Activated naive CD8-positive, alpha-beta T cell (primary cell): ENCODE results near the gene PRSS57.
A peak's percentile ranks its signal among the peaks of the same experiment; 100 is the strongest.
"Not testable (repeated sequence)": the region's sequence is repeated elsewhere in the genome, so short reads cannot be mapped to it uniquely, and the experiment has no call there.

Source experiments
- H3K27ac Mint-ChIP-seq: one replicate; pipeline ENCODE4 v1.8.0; 2021; ENCODE audit warnings: mixed read lengths
- H3K27me3 Mint-ChIP-seq: one replicate; pipeline ENCODE4 v1.8.0; 2021; ENCODE audit warnings: mixed read lengths
- H3K36me3 Mint-ChIP-seq: one replicate; pipeline ENCODE4 v1.8.0; 2021; ENCODE audit warnings: mixed read lengths
- H3K4me1 Mint-ChIP-seq: one replicate; pipeline ENCODE4 v1.8.0; 2021; ENCODE audit warnings: low read depth, mixed read lengths
- H3K4me3 Mint-ChIP-seq: one replicate; pipeline ENCODE4 v1.8.0; 2021; ENCODE audit warnings: mild to moderate bottlenecking, mixed read lengths
- H3K9me3 Mint-ChIP-seq: one replicate; pipeline ENCODE4 v1.8.0; 2021; ENCODE audit warnings: low read depth, mixed read lengths

PRSS57 gene

DNA sequence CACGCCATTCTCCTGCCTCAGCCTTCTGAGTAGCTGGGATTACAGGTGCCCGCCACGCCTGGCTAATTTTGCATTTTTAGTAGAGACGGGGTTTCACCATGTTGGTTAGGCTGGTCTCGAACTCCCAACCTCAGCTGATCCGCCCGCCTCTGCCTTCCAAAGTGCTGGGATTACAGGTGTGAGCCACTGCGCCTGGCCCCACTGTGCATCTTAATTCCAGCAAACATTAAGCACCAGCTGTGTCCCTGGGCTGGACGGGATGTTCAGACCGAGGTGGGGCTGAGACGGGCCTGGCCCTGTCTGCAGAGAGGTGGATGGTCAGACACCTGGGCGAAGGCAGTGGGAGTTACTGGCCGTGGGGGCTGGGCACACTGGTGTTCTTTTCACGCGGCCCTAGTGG lies 34.3 kb upstream of the PRSS57 start:
- not testable (repeated sequence) for H3K4me3 Mint-ChIP-seq, H3K27ac Mint-ChIP-seq, H3K4me1 Mint-ChIP-seq, H3K9me3 Mint-ChIP-seq, H3K27me3 Mint-ChIP-seq, H3K36me3 Mint-ChIP-seq

GRCh38 chr19:728011-728410 lies 32.8 kb upstream of the PRSS57 start:
- H3K4me3 Mint-ChIP-seq, result no peak overlapping the region
- no peak overlapping the region for H3K27ac Mint-ChIP-seq
- H3K4me1 Mint-ChIP-seq, result no peaks in the 10 kb centered on the region

GRCh38 chr19:726993-727956 lies 32.0 kb upstream of the PRSS57 start:
- no peaks in the 10 kb centered on the region for H3K4me1 Mint-ChIP-seq
- H3K9me3 Mint-ChIP-seq, result no peaks in the 10 kb centered on the region

More at GRCh38 chr19:728011-728410, 32.8 kb upstream of the PRSS57 start:
- H3K27me3 Mint-ChIP-seq, result no peaks in the 10 kb centered on the region
- no peaks in the 10 kb centered on the region for H3K36me3 Mint-ChIP-seq
- no peaks in the 10 kb centered on the region for H3K9me3 Mint-ChIP-seq

DNA sequence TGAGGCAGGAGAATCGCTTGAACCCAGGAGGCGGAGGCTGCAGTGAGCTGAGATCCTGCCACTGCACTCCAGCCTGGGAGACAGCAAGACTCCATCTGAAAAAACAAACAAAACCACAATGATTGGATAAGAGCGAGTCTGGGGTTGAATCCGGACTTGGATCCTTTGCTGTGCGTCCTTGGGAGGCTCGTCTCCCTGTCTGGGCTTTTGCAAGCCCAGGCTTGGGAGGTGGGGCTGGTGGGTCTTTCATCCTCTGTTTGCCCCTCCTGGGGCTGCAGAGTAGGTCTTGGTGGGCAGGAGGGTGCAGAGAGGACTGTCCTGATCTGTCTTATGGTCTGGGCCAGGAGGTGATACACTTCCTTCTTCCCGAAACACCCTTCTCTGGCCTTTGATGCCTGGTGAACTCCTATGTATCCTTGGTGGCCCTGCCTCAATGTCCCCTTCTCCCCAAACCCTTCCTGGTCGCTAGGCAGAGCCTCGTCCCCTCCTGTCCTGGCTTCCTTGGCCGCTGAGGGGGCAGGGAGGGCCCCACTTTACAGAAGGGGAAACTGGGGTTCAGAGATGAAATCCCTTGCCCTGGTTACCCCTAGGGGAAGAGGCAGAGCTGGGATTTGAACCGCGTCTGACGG lies 30.3 kb upstream of the PRSS57 start:
- H3K27ac Mint-ChIP-seq, result no peak overlapping the region
- H3K9me3 Mint-ChIP-seq, result no peaks in the 10 kb centered on the region
- no peaks in the 10 kb centered on the region for H3K4me1 Mint-ChIP-seq
- no peaks in the 10 kb centered on the region for H3K36me3 Mint-ChIP-seq
- H3K27me3 Mint-ChIP-seq, result no peaks in the 10 kb centered on the region
- no peak overlapping the region for H3K4me3 Mint-ChIP-seq

More at GRCh38 chr19:726993-727956, 32.0 kb upstream of the PRSS57 start:
- H3K27me3 Mint-ChIP-seq, result no peaks in the 10 kb centered on the region
- H3K4me3 Mint-ChIP-seq, result no peak overlapping the region
- H3K27ac Mint-ChIP-seq, result no peak overlapping the region
- H3K36me3 Mint-ChIP-seq, result no peaks in the 10 kb centered on the region

- Mint-ChIP-seq H3K9me3 (no peaks in the 10 kb centered on the region), H3K4me1 (no peaks in the 10 kb centered on the region), H3K27ac (no peak overlapping the region), H3K4me3 (no peak overlapping the region), H3K27me3 (no peaks in the 10 kb centered on the region), H3K36me3 (no peaks in the 10 kb centered on the region)
Observed at GRCh38 chr19:723714-724113, 28.5 kb upstream of the PRSS57 start.

- Mint-ChIP-seq H3K4me3 (no peak overlapping the region), H3K9me3 (no peaks in the 10 kb centered on the region), H3K4me1 (no peaks in the 10 kb centered on the region), H3K27ac (no peak overlapping the region), H3K36me3 (no peaks in the 10 kb centered on the region), H3K27me3 (peaks cover 2% of the 10 kb centered on the region)
Observed at GRCh38 chr19:723247-723646, 28.0 kb upstream of the PRSS57 start.

DNA sequence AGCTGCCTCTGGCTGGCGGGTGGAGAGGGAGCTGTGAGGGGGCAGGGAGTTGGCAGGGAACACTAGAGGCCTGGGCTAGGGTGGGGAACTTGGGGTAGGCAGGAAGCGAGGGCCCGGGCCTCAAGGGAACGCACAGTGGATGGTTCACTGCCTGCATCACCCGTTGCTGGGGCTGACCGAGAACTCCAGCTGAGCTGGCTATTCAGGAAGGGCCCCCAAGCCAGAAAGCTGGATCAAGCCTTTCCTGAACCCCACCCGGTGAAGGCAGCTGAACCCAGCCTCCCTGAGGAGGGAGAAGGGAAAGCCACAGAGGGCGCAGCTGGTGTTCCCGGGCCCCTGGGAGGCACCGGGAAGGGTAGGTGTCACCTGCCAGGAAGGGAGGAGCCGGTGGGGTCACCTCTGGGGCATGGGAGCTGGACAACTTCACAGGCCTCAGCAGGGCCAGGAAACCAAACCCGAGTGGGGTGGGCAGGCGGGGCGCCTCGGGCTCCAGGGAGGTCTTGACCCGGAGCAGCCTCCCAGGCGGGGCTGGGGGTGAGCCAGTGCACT lies 27.4 kb upstream of the PRSS57 start:
- H3K36me3 Mint-ChIP-seq, result no peaks in the 10 kb centered on the region

GRCh38 chr19:720345-721160 lies 25.3 kb upstream of the PRSS57 start:
- Mint-ChIP-seq H3K27ac (no peak overlapping the region), H3K4me1 (no peaks in the 10 kb centered on the region), H3K36me3 (no peaks in the 10 kb centered on the region), H3K4me3 (no peak overlapping the region), H3K9me3 (no peaks in the 10 kb centered on the region), H3K27me3 (peaks cover 5% of the 10 kb centered on the region)

More for the DNA sequence above, 27.4 kb upstream of the PRSS57 start:
- H3K27ac Mint-ChIP-seq, result no peak overlapping the region
- no peaks in the 10 kb centered on the region for H3K4me1 Mint-ChIP-seq
- H3K9me3 Mint-ChIP-seq, result no peaks in the 10 kb centered on the region
- no peak overlapping the region for H3K4me3 Mint-ChIP-seq
- H3K27me3 Mint-ChIP-seq, result peaks cover 2% of the 10 kb centered on the region

- Mint-ChIP-seq H3K27ac (no peak overlapping the region), H3K4me1 (no peaks in the 10 kb centered on the region), H3K4me3 (no peak overlapping the region), H3K9me3 (peaks cover 4% of the 10 kb centered on the region), H3K36me3 (no peaks in the 10 kb centered on the region), H3K27me3 (peaks cover 7% of the 10 kb centered on the region)
Observed at GRCh38 chr19:719636-720344, 24.5 kb upstream of the PRSS57 start.

GRCh38 chr19:718991-719512 lies 23.8 kb upstream of the PRSS57 start:
- Mint-ChIP-seq H3K27ac (no peak overlapping the region), H3K9me3 (peaks cover 4% of the 10 kb centered on the region), H3K4me1 (no peaks in the 10 kb centered on the region)

DNA sequence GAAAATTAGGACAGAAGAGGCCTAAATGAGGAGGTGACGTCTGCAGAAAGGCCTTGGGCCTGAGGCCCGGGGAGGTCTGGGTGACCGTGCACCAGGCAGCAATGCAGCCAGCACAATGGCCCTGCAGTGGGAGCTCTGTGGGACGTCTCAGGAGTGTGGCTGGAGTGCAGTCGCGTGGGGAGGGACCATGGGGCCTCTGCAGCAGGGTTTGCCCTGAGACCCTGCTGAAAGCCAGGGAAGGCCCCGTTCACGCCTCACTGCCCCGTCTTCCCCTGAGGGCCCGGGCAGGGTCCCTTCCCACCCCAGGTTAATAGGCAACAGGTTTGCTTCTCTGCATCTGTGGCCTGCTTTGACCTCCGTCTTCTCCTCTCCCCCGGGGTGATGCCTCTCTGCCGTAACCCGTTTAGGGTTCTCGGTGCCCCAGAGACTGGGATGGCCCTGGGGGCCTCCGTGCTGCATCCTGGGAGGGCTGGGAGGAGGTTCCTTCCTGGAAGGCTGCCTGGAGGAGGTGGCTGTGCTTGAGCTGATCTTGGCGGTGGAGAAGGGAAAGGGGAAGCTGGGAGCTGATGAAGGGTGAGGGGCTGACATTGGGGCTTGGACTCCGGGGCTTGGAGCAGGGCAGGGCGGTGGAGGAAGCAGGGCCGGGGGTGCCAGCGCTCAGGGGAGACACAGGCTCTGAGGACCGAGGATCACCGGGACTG lies 23.1 kb upstream of the PRSS57 start:
- Mint-ChIP-seq H3K9me3 (peaks cover 4% of the 10 kb centered on the region), H3K4me3 (no peak overlapping the region), H3K36me3 (no peaks in the 10 kb centered on the region), H3K4me1 (no peaks in the 10 kb centered on the region), H3K27me3 (peaks cover 7% of the 10 kb centered on the region), H3K27ac (no peak overlapping the region)

More at GRCh38 chr19:718991-719512, 23.8 kb upstream of the PRSS57 start:
- peaks cover 7% of the 10 kb centered on the region for H3K27me3 Mint-ChIP-seq
- H3K4me3 Mint-ChIP-seq, result no peak overlapping the region
- no peaks in the 10 kb centered on the region for H3K36me3 Mint-ChIP-seq

DNA sequence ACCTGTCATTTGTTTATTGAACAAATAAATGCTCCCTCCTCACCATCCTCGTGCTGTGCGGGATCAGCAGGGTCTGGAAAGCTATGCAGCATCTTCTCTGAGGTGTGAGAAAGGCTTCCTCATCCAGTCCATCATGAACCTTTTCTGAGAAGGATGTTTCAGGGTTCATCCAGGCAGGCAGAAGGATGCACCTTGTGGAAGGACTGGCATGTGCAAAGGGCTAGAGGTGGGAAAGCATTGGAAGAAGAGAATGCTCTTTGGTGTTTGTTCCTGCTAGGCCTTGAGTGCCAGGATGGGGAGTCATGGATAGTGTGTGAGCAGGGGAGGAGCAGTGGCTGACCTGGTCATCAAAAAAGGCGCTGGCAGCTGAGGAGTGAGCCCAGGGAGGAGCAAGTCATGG lies 20.1 kb upstream of the PRSS57 start:
- Mint-ChIP-seq H3K27ac (no peak overlapping the region), H3K36me3 (no peaks in the 10 kb centered on the region), H3K4me1 (no peaks in the 10 kb centered on the region), H3K9me3 (peaks cover 4% of the 10 kb centered on the region), H3K4me3 (no peak overlapping the region), H3K27me3 (peaks cover 11% of the 10 kb centered on the region)

GRCh38 chr19:711254-711653 lies 16.0 kb upstream of the PRSS57 start:
- Mint-ChIP-seq H3K27me3 (peaks cover 14% of the 10 kb centered on the region), H3K27ac (no peak overlapping the region), H3K9me3 (peaks cover 4% of the 10 kb centered on the region), H3K4me1 (peaks cover 2% of the 10 kb centered on the region), H3K36me3 (no peaks in the 10 kb centered on the region), H3K4me3 (peak overlapping the region; percentile 38)
